A172 (cell line): Measurements from ENCODE around the gene PXDC1. TPM values are rescaled to one million over a fixed set of nuclear protein-coding genes. Genes with fewer than 3 reads are reported as not detected.

Experiments
- total RNA-seq: library from RNA; depleted of rRNA; stranded (reverse); fragments of >200 nt; shearing (Covaris generic); gene quantifications from 2 replicates; pipeline ENCODE4 v1.2.3, GENCODE V29; 2014; rRNA removed

PXDC1 gene
- total RNA-seq, 1 experiment from 2014 or later, result 38.6 TPM

Other genes starting within 250 kb of the PXDC1 start
- gene FAM50B, start 97.7 kb upstream of the PXDC1 start, total RNA-seq, result 5.0 and 5.8 TPM in 2 replicates